SK-N-MC (cell line): ENCODE results near the gene CNTFR.

Experiments
- EZH2 ChIP-seq: fragments of 200-600 bp; sonication (generic); IDR thresholded peaks from one replicate; pipeline ENCODE4 v1.6.1; 2017; ENCODE audit warnings: antibody characterized with exemption
- FOXP2 ChIP-seq: optimal IDR thresholded peaks from 2 replicates; pipeline ENCODE3; 2011; ENCODE audit warnings: mild to moderate bottlenecking, moderate library complexity; ENCODE audit not compliant: insufficient read depth; ENCODE audit errors: extremely low read length, control extremely low read depth
- POLR2AphosphoS5 ChIP-seq: IDR thresholded peaks from 2 replicates; pipeline ENCODE4 v1.6.1; 2012; ENCODE audit warnings: mild to moderate bottlenecking, low read depth, low read length, borderline replicate concordance

DNA sequence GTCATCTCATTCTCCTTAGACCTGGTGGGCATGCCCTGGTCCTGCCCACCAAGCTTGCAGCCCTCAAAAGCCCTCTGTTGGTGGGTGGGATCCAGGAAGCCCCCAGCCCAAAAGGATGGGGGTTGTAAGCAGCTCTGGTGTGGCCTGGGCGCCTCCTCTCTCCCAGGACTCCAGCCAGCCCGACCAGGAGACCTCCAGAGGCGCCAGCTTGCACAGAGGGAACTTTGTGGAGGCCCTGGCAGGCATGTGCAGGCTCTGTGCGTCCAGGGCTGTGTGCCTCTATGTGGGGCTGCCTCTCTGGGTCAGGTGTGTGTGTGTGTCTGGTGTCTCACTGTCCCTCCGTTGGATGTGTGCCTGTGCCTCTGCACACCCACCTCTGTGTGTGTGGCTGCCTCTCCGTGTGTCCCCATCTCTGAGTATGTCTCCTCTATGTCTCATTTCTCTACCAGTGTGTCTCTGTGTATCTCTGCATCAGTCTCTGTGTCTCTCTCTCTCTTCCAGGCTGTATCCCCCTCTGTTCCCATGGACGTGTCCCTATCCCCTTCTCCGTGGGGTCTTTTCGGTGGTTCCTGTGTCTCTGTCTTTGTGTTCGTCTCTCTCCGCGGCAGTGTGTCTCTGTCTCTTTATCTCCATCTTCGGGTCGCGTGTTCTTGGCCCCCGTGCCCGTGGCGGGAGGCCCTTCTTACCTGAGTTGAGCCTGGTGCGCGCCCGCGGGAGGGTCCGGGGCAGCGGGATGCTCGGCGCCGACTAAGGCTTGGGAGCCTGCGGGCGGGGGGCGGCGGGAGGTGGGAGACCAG, 67.2 kb downstream of the CNTFR start:
- no peak for TF ChIP-seq EZH2
- no peak for TF ChIP-seq POLR2AphosphoS5
- TF ChIP-seq FOXP2, result no peak
